A549 treated with GW870086 at 1 μM for 4 hours (cell line): ENCODE results near the gene ZNF66. TPM values are rescaled to one million over a fixed set of nuclear protein-coding genes. Genes with fewer than 3 reads are reported as not detected.

ENCODE experiments used
- total RNA-seq: library from RNA; stranded (reverse); fragments of 200-300 nt; extraction: Qiagen RNA extraction; gene quantifications from 5 replicates; pipeline ENCODE4 v1.2.3, GENCODE V29; 2022; ENCODE audit warnings: low read depth

Gene ZNF66
- total RNA-seq = not detected in 5 replicates

DNA sequence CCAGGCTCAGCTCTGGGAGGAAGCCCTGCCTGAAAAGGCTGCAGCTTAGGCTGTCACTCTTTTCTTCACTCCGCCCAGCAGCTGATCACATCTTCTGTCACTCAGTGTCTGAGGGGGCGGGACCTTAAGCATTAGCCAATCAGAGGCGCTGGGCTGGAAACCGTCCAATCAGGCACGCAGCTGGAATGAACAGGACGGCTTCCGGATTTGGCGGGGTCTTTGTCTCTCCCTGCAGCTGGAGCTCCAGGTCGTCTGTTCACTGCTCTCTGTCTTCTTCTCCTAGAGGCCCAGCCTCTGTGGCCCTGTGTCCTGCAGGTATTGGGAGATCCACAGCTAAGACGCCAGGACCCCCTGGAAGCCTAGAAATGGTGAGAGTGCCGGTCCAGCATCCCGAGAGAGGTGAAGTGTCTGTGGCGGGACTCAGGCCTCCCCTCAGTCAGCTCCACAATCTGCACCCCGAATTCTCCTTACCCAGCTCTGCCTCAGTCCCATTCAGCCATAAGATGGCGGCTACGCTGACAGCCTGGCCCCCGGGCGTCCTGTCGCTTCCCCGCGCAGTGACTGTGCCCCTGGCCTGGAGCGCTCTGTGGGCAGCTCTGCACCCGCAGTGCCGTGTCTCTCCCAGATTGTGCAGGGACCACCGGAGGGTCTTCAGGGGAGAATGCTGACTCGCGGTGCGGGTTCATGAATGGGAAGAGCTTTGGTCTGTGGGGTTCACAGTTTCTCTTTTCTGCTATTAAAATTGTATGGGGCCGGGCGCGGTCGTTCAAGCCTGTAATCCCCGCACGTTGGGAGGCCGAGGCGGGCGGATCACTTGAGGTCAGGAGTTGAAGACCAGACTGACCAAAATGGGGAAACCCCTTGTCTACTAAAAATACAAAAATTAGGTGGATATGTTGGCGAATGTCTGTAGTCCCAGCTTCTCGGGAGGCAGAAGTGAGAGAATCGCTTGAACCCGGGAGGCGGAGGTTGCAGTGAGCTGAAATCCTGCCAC is at the start of gene ZNF66:
ZNF66 (plus strand) TSS at position 222 of the 994 bp plus-strand sequence; CDS start at position 366, 144 bp downstream.

Other genes with a start within 250 kb of the ZNF66 start
- 0.08 to 0.16 TPM in 2 of 5 replicates, not detected in the others for gene ZNF737, start 210.5 kb upstream of the ZNF66 start, total RNA-seq
- gene ZNF626, start 114.7 kb upstream of the ZNF66 start, total RNA-seq = not detected in 5 replicates
- 0.19 to 0.24 TPM in 2 of 5 replicates, not detected in the others for gene ZNF85, start 146.9 kb downstream of the ZNF66 start, total RNA-seq
- gene ZNF430, start 244.4 kb downstream of the ZNF66 start, total RNA-seq = 1.5 to 2.2 TPM (median 1.9 TPM) in 5 replicates